HEK293 (cell line): ENCODE results near the gene SUSD3.
A peak's percentile ranks its signal among the peaks of the same experiment; 100 is the strongest.

Experiments
- CTCF ChIA-PET: fragments of 350-600 bp; formaldehyde crosslinking; extraction: SDS; loops from one replicate; lab custom pipeline; 2021; ENCODE audit warnings: antibody characterized with exemption; lab: Yijun Ruan, JAX
- POLR2A ChIA-PET: fragments of 300-600 bp; formaldehyde crosslinking; extraction: SDS; loops from one replicate; lab custom pipeline; 2020; ENCODE audit warnings: antibody characterized with exemption, inconsistent platforms; lab: Yijun Ruan, JAX
- H3K27ac ChIP-seq: fragments of 200-500 bp; sonication (Bioruptor generic); 2 replicates; pipeline ENCODE4 v1.5.1; 2014; ENCODE audit warnings: low read depth, low read length, control low read depth, inconsistent platforms; ENCODE audit errors: extremely low read depth
- H3K36me3 ChIP-seq, 2 experiments: fragments of 200-500 bp in 1 of 2; sonication (Bioruptor generic) in 1 of 2; 1 replicate in 1 of 2; 2 replicates in 1 of 2; pipeline ENCODE4 v1.5.1; 2014 to 2017; ENCODE audit warnings: inconsistent platforms in 2 of 2, low read length in 2 of 2; ENCODE audit not compliant: control insufficient read depth in 2 of 2, insufficient read depth in 1 of 2
- H3K4me1 ChIP-seq: fragments of 200-500 bp; sonication (Bioruptor generic); 2 replicates; pipeline ENCODE4 v1.5.1; 2014; ENCODE audit warnings: mild to moderate bottlenecking, low read length, inconsistent platforms; ENCODE audit not compliant: control insufficient read depth, insufficient read depth
- H3K4me3 ChIP-seq: 2 replicates; pipeline ENCODE4 v1.5.1; 2011; ENCODE audit warnings: low read depth, mild to moderate bottlenecking, control low read depth, low read length, moderate library complexity
- H3K9me3 ChIP-seq: fragments of 200-500 bp; sonication (Bioruptor generic); 2 replicates; pipeline ENCODE4 v1.5.1; 2014; ENCODE audit warnings: low read depth, low read length, inconsistent platforms; ENCODE audit not compliant: control insufficient read depth, insufficient read depth
- EGR2 ChIP-seq: fragments of 450-650 bp; formaldehyde crosslinking; IDR thresholded peaks from 2 replicates; pipeline ENCODE4 v1.5.1; 2016; ENCODE audit warnings: low read depth, missing biosample characterization, missing genetic modification characterization
- KLF1 ChIP-seq: fragments of 450-650 bp; formaldehyde crosslinking; IDR thresholded peaks from 2 replicates; pipeline ENCODE4 v1.5.1; 2016; ENCODE audit warnings: missing biosample characterization, missing genetic modification characterization
- PBX3 ChIP-seq: sonication (generic); formaldehyde crosslinking; IDR thresholded peaks from 2 replicates; pipeline ENCODE4 v1.8.1; 2022; ENCODE audit warnings: mild to moderate bottlenecking, moderate library complexity, missing genetic modification reagents
- REST ChIP-seq: fragments of 450-650 bp; formaldehyde crosslinking; IDR thresholded peaks from 2 replicates; pipeline ENCODE4 v1.5.1; 2016; ENCODE audit warnings: missing biosample characterization, missing genetic modification characterization
- TCF7L2 ChIP-seq: IDR thresholded peaks from 2 replicates; pipeline ENCODE4 v1.6.1; 2011; ENCODE audit warnings: low read depth, mild to moderate bottlenecking, inconsistent platforms, low read length, moderate library complexity, borderline replicate concordance
- ZBTB17 ChIP-seq: fragments of 450-650 bp; formaldehyde crosslinking; IDR thresholded peaks from 2 replicates; pipeline ENCODE4 v1.5.1; 2016; ENCODE audit warnings: missing biosample characterization, missing genetic modification characterization
- ZNF133 ChIP-seq: fragments of 450-650 bp; formaldehyde crosslinking; IDR thresholded peaks from 2 replicates; pipeline ENCODE4 v1.5.1; 2016; ENCODE audit warnings: missing biosample characterization, missing genetic modification characterization
- ZNF266 ChIP-seq: fragments of 450-650 bp; formaldehyde crosslinking; IDR thresholded peaks from 2 replicates; pipeline ENCODE4 v1.5.1; 2016; ENCODE audit warnings: missing biosample characterization, missing genetic modification characterization, low read depth
- ZNF366 ChIP-seq: fragments of 450-650 bp; formaldehyde crosslinking; conservative IDR thresholded peaks from 2 replicates; pipeline ENCODE4 v1.5.1; 2016; ENCODE audit warnings: missing biosample characterization, missing genetic modification characterization
- ZNF473 ChIP-seq: fragments of 450-650 bp; formaldehyde crosslinking; IDR thresholded peaks from 2 replicates; pipeline ENCODE4 v1.5.1; 2017; ENCODE audit warnings: missing biosample characterization, missing genetic modification characterization
- ZNF48 ChIP-seq: fragments of 450-650 bp; formaldehyde crosslinking; IDR thresholded peaks from 2 replicates; pipeline ENCODE4 v1.5.1; 2016; ENCODE audit warnings: missing biosample characterization, missing genetic modification characterization
- ZNF670 ChIP-seq: fragments of 450-650 bp; formaldehyde crosslinking; IDR thresholded peaks from 2 replicates; pipeline ENCODE4 v1.5.1; 2016; ENCODE audit warnings: missing biosample characterization, missing genetic modification characterization, low read depth
- ZNF76 ChIP-seq: fragments of 450-650 bp; formaldehyde crosslinking; IDR thresholded peaks from 2 replicates; pipeline ENCODE4; 2016; ENCODE audit warnings: low read depth, missing biosample characterization, missing genetic modification characterization, borderline replicate concordance
- ZNF777 ChIP-seq: fragments of 450-650 bp; formaldehyde crosslinking; IDR thresholded peaks from 2 replicates; pipeline ENCODE4 v1.5.1; 2017; ENCODE audit warnings: missing biosample characterization, missing genetic modification characterization, borderline replicate concordance
- TF ChIP-seq, protein P1 (sequence below): IDR thresholded peaks from 2 replicates; pipeline ENCODE4 v1.6.1; 2011; ENCODE audit warnings: mild to moderate bottlenecking, low read depth, low read length, borderline replicate concordance

Gene SUSD3

GRCh38 chr9:93027750-93028149, 30.8 kb upstream of the SUSD3 start (continued):
- TF ChIP-seq PBX3 (CRISPR knock-in tag) (no peak), ZNF266 (no peak), KLF1 (tag by site-specific recombination) (no peak), ZNF48 (tag by site-specific recombination) (no peak), ZNF473 (no peak), ZNF777 (no peak)
- TF ChIP-seq, protein P1, sequence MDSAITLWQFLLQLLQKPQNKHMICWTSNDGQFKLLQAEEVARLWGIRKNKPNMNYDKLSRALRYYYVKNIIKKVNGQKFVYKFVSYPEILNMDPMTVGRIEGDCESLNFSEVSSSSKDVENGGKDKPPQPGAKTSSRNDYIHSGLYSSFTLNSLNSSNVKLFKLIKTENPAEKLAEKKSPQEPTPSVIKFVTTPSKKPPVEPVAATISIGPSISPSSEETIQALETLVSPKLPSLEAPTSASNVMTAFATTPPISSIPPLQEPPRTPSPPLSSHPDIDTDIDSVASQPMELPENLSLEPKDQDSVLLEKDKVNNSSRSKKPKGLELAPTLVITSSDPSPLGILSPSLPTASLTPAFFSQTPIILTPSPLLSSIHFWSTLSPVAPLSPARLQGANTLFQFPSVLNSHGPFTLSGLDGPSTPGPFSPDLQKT: no peak

GRCh38 chr9:93028448-93029006, 30.0 kb upstream of the SUSD3 start:
- no peaks in the 10 kb centered on the region for H3K4me1 ChIP-seq
- POLR2A ChIA-PET: interaction anchor here (0.6 kb wide), 1 partner anchor 736 kb away, joined by 3 read pairs; no protein-coding TSS in a partner anchor
- CTCF ChIA-PET: interaction anchor here (0.7 kb wide), 1 partner anchor 13 kb away, joined by 5 read pairs; no protein-coding TSS in a partner anchor
- no peak overlapping the region for H3K27ac ChIP-seq
- TF ChIP-seq ZNF670 (tag by site-specific recombination): no peak
- no peak for TF ChIP-seq ZNF133 (tag by site-specific recombination)
- H3K4me3 ChIP-seq: no peak overlapping the region
- H3K36me3 ChIP-seq: no peaks in the 10 kb centered on the region
- H3K9me3 ChIP-seq: no peaks in the 10 kb centered on the region

- Histone ChIP-seq H3K4me1 (no peaks in the 10 kb centered on the region), H3K4me3 (no peak overlapping the region), H3K9me3 (no peaks in the 10 kb centered on the region), H3K36me3 (no peaks in the 10 kb centered on the region), H3K27ac (no peak overlapping the region)
- TF ChIP-seq ZNF366 (tag by site-specific recombination) (peak; percentile 97), ZNF76 (tag by site-specific recombination) (no peak), TCF7L2 (no peak), EGR2 (tag by site-specific recombination) (peak; percentile 57; the same call in 1 of the 2 replicates), REST (tag by site-specific recombination) (no peak), ZNF48 (tag by site-specific recombination) (no peak), ZBTB17 (tag by site-specific recombination) (peak; percentile 69)
- POLR2A ChIA-PET: no interaction called here
- CTCF ChIA-PET: interaction anchor here (1.3 kb wide), 1 partner anchor 78 kb away, joined by 3 read pairs; no protein-coding TSS in a partner anchor
Measured at GRCh38 chr9:93030642-93031628, 27.6 kb upstream of the SUSD3 start.
